Activated CD4-positive, alpha-beta T cell treated with anti-CD3 and anti-CD28 coated beads, Interleukin-2, amount 50 U/mL, for 1 hour (primary cell): ENCODE results near the gene ITPK1.

Experiments used
- DNase-seq: peaks from one replicate; pipeline ENCODE4 v3.0.0-alpha.2; 2020

ITPK1 gene

GRCh38 chr14:93023039-93023438 is 92.7 kb downstream of the ITPK1 start:
- DNase-seq, result no peak

- DNase-seq, result no peak
Measured at GRCh38 chr14:93019970-93020369, 95.8 kb downstream of the ITPK1 start.

- no peak for DNase-seq
Measured at GRCh38 chr14:93019367-93019843, 96.3 kb downstream of the ITPK1 start.

- no peak for DNase-seq
Measured at GRCh38 chr14:93018366-93018765, 97.4 kb downstream of the ITPK1 start.

- no peak for DNase-seq
Measured at GRCh38 chr14:93017898-93018297, 97.8 kb downstream of the ITPK1 start.

GRCh38 chr14:93017301-93017797 is 98.4 kb downstream of the ITPK1 start:
- no peak for DNase-seq

- DNase-seq, result no peak
Measured at GRCh38 chr14:93016275-93016845, 99.4 kb downstream of the ITPK1 start.

GRCh38 chr14:93015505-93015904 is 100.2 kb downstream of the ITPK1 start:
- no peak for DNase-seq

- DNase-seq, result no peak
Measured at GRCh38 chr14:93015064-93015463, 100.7 kb downstream of the ITPK1 start.

GRCh38 chr14:93014058-93015023 is 101.4 kb downstream of the ITPK1 start:
- no peak for DNase-seq

- DNase-seq, result no peak
Measured at GRCh38 chr14:93012951-93013719, 102.6 kb downstream of the ITPK1 start.

- DNase-seq, result no peak
Measured at GRCh38 chr14:93012506-93012905, 103.2 kb downstream of the ITPK1 start.

GRCh38 chr14:93011650-93012325 is 103.9 kb downstream of the ITPK1 start:
- DNase-seq, result no peak

GRCh38 chr14:93011141-93011529 is 104.6 kb downstream of the ITPK1 start:
- no peak for DNase-seq

GRCh38 chr14:93010522-93011140 is 105.1 kb downstream of the ITPK1 start:
- DNase-seq, result no peak

- DNase-seq, result no peak
Measured at GRCh38 chr14:93010130-93010499, 105.6 kb downstream of the ITPK1 start.

- no peak for DNase-seq
Measured at GRCh38 chr14:93009471-93010129, 106.1 kb downstream of the ITPK1 start.

- DNase-seq, result no peak
Measured at GRCh38 chr14:93008381-93008780, 107.3 kb downstream of the ITPK1 start.

- DNase-seq, result no peak
Measured at GRCh38 chr14:93007225-93007997, 108.3 kb downstream of the ITPK1 start.

GRCh38 chr14:93006567-93007051 is 109.1 kb downstream of the ITPK1 start:
- DNase-seq, result no peak

- DNase-seq, result no peak
Measured at GRCh38 chr14:93005838-93006237, 109.9 kb downstream of the ITPK1 start.
